Measurements from ENCODE around the gene TNS3. TPM values are rescaled to one million over a fixed set of nuclear protein-coding genes. Genes with fewer than 3 reads are reported as not detected.

TNS3 gene
- polyA plus RNA-seq, 3 donors = 5.2 to 30.3 (median 7.9) TPM

GRCh38 chr7:47456210-47456955, 125.5 kb downstream of the TNS3 start:
- peak overlapping the region in 2 of 7 donors; percentile 73 to 74 for H3K27ac Mint-ChIP-seq
- intact Hi-C loops (cut with micrococcal nuclease) = no loop called here
- no peak for DNase-seq
- peaks cover 37% of the 10 kb centered on the region for H3K4me1 Mint-ChIP-seq
- Histone ChIP-seq H3K36me3 (replicated peaks in 1 of 2; ENCODE audit: control insufficient read depth in 1 of 2, insufficient read depth in 2 of 2, low read length in 2 of 2) (peaks cover 7 to 33% of the 10 kb centered on the region in 2 donors), H4K20me1 (ENCODE audit: insufficient read depth, low read length) (peaks cover 96% of the 10 kb centered on the region), H3K4me1 (ENCODE audit: control insufficient read depth in 1 of 2, insufficient read depth in 2 of 2, low read length in 2 of 2) (peaks cover 17 to 25% of the 10 kb centered on the region in 2 donors), H3K9ac (ENCODE audit: insufficient read depth, low read length, poor library complexity, severe bottlenecking) (no peak overlapping the region), H2AFZ (ENCODE audit: insufficient read depth, low read depth, low read length, poor library complexity, severe bottlenecking) (no peak overlapping the region), H3K4me3 (replicated peaks in 1 of 3; ENCODE audit: low read depth in 2 of 3, low read length in 3 of 3) (no peak overlapping the region), H3K27me3 (ENCODE audit: control insufficient read depth in 2 of 2, insufficient read depth in 2 of 2, low read length in 2 of 2) (no peaks in the 10 kb centered on the region), H3K4me2 (replicated peaks; ENCODE audit: extremely low read depth, low read length, poor library complexity, severe bottlenecking) (no peak overlapping the region), H3K9me3 (replicated peaks in 1 of 2; ENCODE audit: control insufficient read depth in 1 of 2, insufficient read depth in 1 of 2, low read length in 2 of 2) (no peaks in the 10 kb centered on the region), H3K79me2 (ENCODE audit: insufficient read depth, low read length) (peaks cover 74% of the 10 kb centered on the region), H3K27ac (ENCODE audit: low read depth in 1 of 2, low read length in 2 of 2) (no peak overlapping the region)
- no peak for TF ChIP-seq CTCF (IDR thresholded peaks at IDR 0.05)
- peaks cover 35 to 38% of the 10 kb centered on the region in 2 donors for H3K36me3 Mint-ChIP-seq
- H3K27me3 Mint-ChIP-seq (ENCODE audit: low read depth in 3 of 3) = peaks cover 0 to 2% (median 0%) of the 10 kb centered on the region in 3 donors
- 97% methylated on average over 4 of the region's 14 CpGs for WGBS (ENCODE audit: insufficient coverage)
- no peak overlapping the region for H3K4me3 Mint-ChIP-seq
- H3K9me3 Mint-ChIP-seq = no peaks in the 10 kb centered on the region

DNA sequence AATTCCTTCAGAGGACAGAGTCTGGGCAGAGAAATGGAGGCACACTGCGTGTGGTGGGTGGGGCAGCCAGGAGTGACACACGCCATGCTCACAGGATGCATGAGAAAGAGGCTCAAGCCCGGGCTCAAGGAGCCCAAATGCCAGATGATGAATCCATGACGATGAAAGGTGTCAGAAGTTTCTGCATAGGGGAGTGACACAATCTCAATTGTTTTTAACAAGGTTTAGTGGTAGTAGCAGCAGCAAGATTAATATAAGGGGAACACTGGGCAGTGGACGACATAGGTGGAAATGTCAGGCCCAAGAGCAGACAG, 126.1 kb downstream of the TNS3 start:
- no peak overlapping the region for H3K27ac ChIP-seq (ENCODE audit: low read depth in 1 of 2, low read length in 2 of 2)
- peaks cover 17 to 25% of the 10 kb centered on the region in 2 donors for H3K4me1 ChIP-seq (ENCODE audit: control insufficient read depth in 1 of 2, insufficient read depth in 2 of 2, low read length in 2 of 2)
- no peak overlapping the region for H3K9ac ChIP-seq (ENCODE audit: insufficient read depth, low read length, poor library complexity, severe bottlenecking)
- peaks cover 7 to 31% of the 10 kb centered on the region in 2 donors for H3K36me3 ChIP-seq (replicated peaks in 1 of 2; ENCODE audit: control insufficient read depth in 1 of 2, insufficient read depth in 2 of 2, low read length in 2 of 2)
- H2AFZ ChIP-seq (ENCODE audit: insufficient read depth, low read depth, low read length, poor library complexity, severe bottlenecking) = no peak overlapping the region
- intact Hi-C loops (cut with micrococcal nuclease) = no loop called here
- no peak for TF ChIP-seq CTCF (IDR thresholded peaks at IDR 0.05)
- peak overlapping the region in 1 of 2 donors; percentile 24 for H3K4me3 Mint-ChIP-seq
- H3K36me3 Mint-ChIP-seq = peaks cover 33 to 41% of the 10 kb centered on the region in 2 donors
- peaks cover 78% of the 10 kb centered on the region for H3K79me2 ChIP-seq (ENCODE audit: insufficient read depth, low read length)
- peak overlapping the region in 4 of 7 donors; percentile 51 to 74 (median 70) for H3K27ac Mint-ChIP-seq
- no peak overlapping the region for H3K4me3 ChIP-seq (replicated peaks in 1 of 3; ENCODE audit: low read depth in 2 of 3, low read length in 3 of 3)
- peaks cover 96% of the 10 kb centered on the region for H4K20me1 ChIP-seq (ENCODE audit: insufficient read depth, low read length)
- no peaks in the 10 kb centered on the region for H3K9me3 ChIP-seq (replicated peaks in 1 of 2; ENCODE audit: control insufficient read depth in 1 of 2, insufficient read depth in 1 of 2, low read length in 2 of 2)
- no peak overlapping the region for H3K4me2 ChIP-seq (replicated peaks; ENCODE audit: extremely low read depth, low read length, poor library complexity, severe bottlenecking)
- WGBS (ENCODE audit: insufficient coverage) = 100% methylated on average over 4 of the region's 5 CpGs
- no peaks in the 10 kb centered on the region for H3K9me3 Mint-ChIP-seq
- DNase-seq = no peak
- no peaks in the 10 kb centered on the region for H3K27me3 ChIP-seq (ENCODE audit: control insufficient read depth in 2 of 2, insufficient read depth in 2 of 2, low read length in 2 of 2)
- peaks cover 0 to 2% (median 0%) of the 10 kb centered on the region in 3 donors for H3K27me3 Mint-ChIP-seq (ENCODE audit: low read depth in 3 of 3)
- peaks cover 37% of the 10 kb centered on the region for H3K4me1 Mint-ChIP-seq

Measured in CD14-positive monocyte (primary cell).